Measurements from ENCODE around the gene DPEP2NB.

DNA sequence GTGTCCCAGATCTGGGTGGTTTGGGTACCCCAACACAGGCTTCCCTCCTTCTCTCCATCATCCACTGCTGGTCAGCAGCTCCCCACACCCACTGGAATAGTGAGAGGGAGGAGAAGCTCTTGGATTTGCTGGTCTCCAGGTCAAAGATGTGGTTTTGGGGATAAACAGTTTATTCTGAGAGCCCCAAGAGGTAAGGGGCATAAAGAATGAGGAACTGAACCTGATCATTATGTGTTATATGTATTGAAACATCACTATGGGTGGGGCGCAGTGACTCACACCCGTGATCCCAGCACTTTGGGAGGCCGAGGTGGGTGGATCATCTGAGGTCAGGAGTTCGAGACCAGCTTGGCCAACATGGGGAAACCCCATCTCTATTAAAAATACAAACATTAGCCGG is 20.3 kb downstream of the DPEP2NB start:
- TF ChIP-seq, protein P1, sequence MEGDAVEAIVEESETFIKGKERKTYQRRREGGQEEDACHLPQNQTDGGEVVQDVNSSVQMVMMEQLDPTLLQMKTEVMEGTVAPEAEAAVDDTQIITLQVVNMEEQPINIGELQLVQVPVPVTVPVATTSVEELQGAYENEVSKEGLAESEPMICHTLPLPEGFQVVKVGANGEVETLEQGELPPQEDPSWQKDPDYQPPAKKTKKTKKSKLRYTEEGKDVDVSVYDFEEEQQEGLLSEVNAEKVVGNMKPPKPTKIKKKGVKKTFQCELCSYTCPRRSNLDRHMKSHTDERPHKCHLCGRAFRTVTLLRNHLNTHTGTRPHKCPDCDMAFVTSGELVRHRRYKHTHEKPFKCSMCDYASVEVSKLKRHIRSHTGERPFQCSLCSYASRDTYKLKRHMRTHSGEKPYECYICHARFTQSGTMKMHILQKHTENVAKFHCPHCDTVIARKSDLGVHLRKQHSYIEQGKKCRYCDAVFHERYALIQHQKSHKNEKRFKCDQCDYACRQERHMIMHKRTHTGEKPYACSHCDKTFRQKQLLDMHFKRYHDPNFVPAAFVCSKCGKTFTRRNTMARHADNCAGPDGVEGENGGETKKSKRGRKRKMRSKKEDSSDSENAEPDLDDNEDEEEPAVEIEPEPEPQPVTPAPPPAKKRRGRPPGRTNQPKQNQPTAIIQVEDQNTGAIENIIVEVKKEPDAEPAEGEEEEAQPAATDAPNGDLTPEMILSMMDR (IDR thresholded peaks at IDR 0.05), result no peak
- TF ChIP-seq EZH2phosphoT487 (IDR thresholded peaks at IDR 0.05) (no peak), EZH2 (IDR thresholded peaks at IDR 0.05) (no peak)

Measured in neural progenitor cell (in vitro differentiated cells).